ENCODE measurements around the gene HSPA8.

DNA sequence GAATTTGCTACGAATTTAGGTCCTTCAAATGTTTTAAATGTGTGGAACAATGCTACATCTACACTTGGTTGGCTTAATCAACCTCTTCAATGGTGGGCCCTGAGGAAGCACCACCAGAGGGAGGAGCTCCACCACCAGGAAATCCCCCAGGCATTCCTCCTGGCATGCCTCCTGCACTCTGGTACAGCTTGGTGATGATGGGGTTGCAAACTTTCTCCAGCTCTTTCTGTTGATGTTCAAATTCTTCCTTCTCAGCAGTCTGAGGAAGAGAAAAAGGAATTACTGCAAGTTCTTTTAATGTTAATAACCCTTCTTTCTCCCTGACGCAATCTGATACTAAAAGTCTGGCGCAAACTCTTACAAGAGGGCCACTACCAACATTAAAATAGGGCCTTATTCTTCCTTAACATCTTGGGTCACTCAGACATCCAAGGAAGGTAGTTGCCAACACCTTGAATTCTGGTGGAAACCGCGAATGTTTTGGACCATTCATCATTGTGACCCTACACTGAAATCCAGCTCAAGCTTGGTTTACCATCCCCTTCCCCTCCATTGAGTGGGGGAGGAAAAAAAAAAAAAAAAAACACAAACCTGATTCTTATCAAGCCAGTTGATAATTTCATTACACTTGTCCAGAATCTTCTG, 4.2 kb downstream of the HSPA8 start:
- no peak for TF ChIP-seq HDAC2 (IDR thresholded peaks at IDR 0.05)
- no peak for TF ChIP-seq RBBP5 (conservative IDR thresholded peaks at IDR 0.05)
- TF ChIP-seq CBFB (IDR thresholded peaks at IDR 0.05; ENCODE audit: low read depth): no peak
- TF ChIP-seq CEBPB (IDR thresholded peaks at IDR 0.05; ENCODE audit: borderline replicate concordance in 1 of 2, low read depth in 2 of 2, low read length in 2 of 2): no peak
- TF ChIP-seq, protein P1, sequence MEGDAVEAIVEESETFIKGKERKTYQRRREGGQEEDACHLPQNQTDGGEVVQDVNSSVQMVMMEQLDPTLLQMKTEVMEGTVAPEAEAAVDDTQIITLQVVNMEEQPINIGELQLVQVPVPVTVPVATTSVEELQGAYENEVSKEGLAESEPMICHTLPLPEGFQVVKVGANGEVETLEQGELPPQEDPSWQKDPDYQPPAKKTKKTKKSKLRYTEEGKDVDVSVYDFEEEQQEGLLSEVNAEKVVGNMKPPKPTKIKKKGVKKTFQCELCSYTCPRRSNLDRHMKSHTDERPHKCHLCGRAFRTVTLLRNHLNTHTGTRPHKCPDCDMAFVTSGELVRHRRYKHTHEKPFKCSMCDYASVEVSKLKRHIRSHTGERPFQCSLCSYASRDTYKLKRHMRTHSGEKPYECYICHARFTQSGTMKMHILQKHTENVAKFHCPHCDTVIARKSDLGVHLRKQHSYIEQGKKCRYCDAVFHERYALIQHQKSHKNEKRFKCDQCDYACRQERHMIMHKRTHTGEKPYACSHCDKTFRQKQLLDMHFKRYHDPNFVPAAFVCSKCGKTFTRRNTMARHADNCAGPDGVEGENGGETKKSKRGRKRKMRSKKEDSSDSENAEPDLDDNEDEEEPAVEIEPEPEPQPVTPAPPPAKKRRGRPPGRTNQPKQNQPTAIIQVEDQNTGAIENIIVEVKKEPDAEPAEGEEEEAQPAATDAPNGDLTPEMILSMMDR (IDR thresholded peaks at IDR 0.05 in 2 of 3, conservative IDR thresholded peaks at IDR 0.05 in 1 of 3; ENCODE audit: control insufficient read depth in 2 of 3, extremely low read depth in 1 of 3, insufficient read depth in 1 of 3, low read depth in 3 of 3, low read length in 3 of 3): peak in 1 of 3 experiments; percentile 17; a peak in 1 of 6 replicates
- TF ChIP-seq, protein P2, sequence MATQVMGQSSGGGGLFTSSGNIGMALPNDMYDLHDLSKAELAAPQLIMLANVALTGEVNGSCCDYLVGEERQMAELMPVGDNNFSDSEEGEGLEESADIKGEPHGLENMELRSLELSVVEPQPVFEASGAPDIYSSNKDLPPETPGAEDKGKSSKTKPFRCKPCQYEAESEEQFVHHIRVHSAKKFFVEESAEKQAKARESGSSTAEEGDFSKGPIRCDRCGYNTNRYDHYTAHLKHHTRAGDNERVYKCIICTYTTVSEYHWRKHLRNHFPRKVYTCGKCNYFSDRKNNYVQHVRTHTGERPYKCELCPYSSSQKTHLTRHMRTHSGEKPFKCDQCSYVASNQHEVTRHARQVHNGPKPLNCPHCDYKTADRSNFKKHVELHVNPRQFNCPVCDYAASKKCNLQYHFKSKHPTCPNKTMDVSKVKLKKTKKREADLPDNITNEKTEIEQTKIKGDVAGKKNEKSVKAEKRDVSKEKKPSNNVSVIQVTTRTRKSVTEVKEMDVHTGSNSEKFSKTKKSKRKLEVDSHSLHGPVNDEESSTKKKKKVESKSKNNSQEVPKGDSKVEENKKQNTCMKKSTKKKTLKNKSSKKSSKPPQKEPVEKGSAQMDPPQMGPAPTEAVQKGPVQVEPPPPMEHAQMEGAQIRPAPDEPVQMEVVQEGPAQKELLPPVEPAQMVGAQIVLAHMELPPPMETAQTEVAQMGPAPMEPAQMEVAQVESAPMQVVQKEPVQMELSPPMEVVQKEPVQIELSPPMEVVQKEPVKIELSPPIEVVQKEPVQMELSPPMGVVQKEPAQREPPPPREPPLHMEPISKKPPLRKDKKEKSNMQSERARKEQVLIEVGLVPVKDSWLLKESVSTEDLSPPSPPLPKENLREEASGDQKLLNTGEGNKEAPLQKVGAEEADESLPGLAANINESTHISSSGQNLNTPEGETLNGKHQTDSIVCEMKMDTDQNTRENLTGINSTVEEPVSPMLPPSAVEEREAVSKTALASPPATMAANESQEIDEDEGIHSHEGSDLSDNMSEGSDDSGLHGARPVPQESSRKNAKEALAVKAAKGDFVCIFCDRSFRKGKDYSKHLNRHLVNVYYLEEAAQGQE (IDR thresholded peaks at IDR 0.05; ENCODE audit: low read depth, low read length): no peak
- no peak for TF ChIP-seq KDM1A (IDR thresholded peaks at IDR 0.05; ENCODE audit: borderline replicate concordance)
- TF ChIP-seq GATAD2B (conservative IDR thresholded peaks at IDR 0.05; ENCODE audit: low read depth): no peak
- 0 out of 2 replicates have a peak, but pooled peaks have one; percentile 5 for TF ChIP-seq POLR2A (IDR thresholded peaks at IDR 0.05; ENCODE audit: low read depth, low read length)
- TF ChIP-seq, protein P3, sequence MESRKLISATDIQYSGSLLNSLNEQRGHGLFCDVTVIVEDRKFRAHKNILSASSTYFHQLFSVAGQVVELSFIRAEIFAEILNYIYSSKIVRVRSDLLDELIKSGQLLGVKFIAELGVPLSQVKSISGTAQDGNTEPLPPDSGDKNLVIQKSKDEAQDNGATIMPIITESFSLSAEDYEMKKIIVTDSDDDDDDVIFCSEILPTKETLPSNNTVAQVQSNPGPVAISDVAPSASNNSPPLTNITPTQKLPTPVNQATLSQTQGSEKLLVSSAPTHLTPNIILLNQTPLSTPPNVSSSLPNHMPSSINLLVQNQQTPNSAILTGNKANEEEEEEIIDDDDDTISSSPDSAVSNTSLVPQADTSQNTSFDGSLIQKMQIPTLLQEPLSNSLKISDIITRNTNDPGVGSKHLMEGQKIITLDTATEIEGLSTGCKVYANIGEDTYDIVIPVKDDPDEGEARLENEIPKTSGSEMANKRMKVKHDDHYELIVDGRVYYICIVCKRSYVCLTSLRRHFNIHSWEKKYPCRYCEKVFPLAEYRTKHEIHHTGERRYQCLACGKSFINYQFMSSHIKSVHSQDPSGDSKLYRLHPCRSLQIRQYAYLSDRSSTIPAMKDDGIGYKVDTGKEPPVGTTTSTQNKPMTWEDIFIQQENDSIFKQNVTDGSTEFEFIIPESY (IDR thresholded peaks at IDR 0.05): no peak
- TF ChIP-seq, protein P4, sequence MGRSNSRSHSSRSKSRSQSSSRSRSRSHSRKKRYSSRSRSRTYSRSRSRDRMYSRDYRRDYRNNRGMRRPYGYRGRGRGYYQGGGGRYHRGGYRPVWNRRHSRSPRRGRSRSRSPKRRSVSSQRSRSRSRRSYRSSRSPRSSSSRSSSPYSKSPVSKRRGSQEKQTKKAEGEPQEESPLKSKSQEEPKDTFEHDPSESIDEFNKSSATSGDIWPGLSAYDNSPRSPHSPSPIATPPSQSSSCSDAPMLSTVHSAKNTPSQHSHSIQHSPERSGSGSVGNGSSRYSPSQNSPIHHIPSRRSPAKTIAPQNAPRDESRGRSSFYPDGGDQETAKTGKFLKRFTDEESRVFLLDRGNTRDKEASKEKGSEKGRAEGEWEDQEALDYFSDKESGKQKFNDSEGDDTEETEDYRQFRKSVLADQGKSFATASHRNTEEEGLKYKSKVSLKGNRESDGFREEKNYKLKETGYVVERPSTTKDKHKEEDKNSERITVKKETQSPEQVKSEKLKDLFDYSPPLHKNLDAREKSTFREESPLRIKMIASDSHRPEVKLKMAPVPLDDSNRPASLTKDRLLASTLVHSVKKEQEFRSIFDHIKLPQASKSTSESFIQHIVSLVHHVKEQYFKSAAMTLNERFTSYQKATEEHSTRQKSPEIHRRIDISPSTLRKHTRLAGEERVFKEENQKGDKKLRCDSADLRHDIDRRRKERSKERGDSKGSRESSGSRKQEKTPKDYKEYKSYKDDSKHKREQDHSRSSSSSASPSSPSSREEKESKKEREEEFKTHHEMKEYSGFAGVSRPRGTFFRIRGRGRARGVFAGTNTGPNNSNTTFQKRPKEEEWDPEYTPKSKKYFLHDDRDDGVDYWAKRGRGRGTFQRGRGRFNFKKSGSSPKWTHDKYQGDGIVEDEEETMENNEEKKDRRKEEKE (IDR thresholded peaks at IDR 0.05): no peak
- TF ChIP-seq NR2C2 (IDR thresholded peaks at IDR 0.05; ENCODE audit: borderline replicate concordance, control insufficient read depth, insufficient read length, low read depth): no peak

Data from GM12878 (cell line).